CD8-positive, alpha-beta memory T cell (primary cell): Measurements from ENCODE around the gene NAGA. TPM values are rescaled to one million over a fixed set of nuclear protein-coding genes. Genes with fewer than 3 reads are reported as not detected.

ENCODE experiments used
- CTCF ChIA-PET: fragments of 350-600 bp; sonication (Branson Sonifier 250); formaldehyde crosslinking; loops from one replicate; lab custom pipeline; 2021; ENCODE audit warnings: antibody characterized with exemption; lab: Charles Lee
- POLR2A ChIA-PET: fragments of 350-600 bp; sonication (Branson Sonifier 250); formaldehyde crosslinking; loops from one replicate; lab custom pipeline; 2021; ENCODE audit warnings: antibody characterized with exemption; lab: Charles Lee
- DNase-seq, 5 donors: peaks; one replicate each; pipeline versions ENCODE4 v3.0.0 to v3.0.0-alpha.2; 2020 to 2022; ENCODE audit warnings: mixed read lengths in 1 of 5
- H3K27ac ChIP-seq: one replicate; pipeline ENCODE4 v1.7.0; 2013; ENCODE audit warnings: low read depth, mild to moderate bottlenecking, low read length, moderate library complexity
- H3K27me3 ChIP-seq: 2 replicates; pipeline ENCODE4 v1.7.0; 2013; ENCODE audit warnings: low read length, mild to moderate bottlenecking; ENCODE audit not compliant: insufficient read depth, poor library complexity, severe bottlenecking
- H3K36me3 ChIP-seq: 2 replicates; pipeline ENCODE4 v1.7.0; 2013; ENCODE audit warnings: mild to moderate bottlenecking, low read length, moderate library complexity; ENCODE audit not compliant: insufficient read depth
- H3K4me1 ChIP-seq: 2 replicates; pipeline ENCODE4 v1.7.0; 2013; ENCODE audit warnings: mild to moderate bottlenecking, low read length, moderate library complexity; ENCODE audit not compliant: insufficient read depth
- H3K4me3 ChIP-seq: 2 replicates; pipeline ENCODE4 v1.7.0; 2013; ENCODE audit warnings: mild to moderate bottlenecking, low read length
- H3K9me3 ChIP-seq: 2 replicates; pipeline ENCODE4 v1.7.0; 2013; ENCODE audit warnings: mild to moderate bottlenecking, low read length
- H3K27ac Mint-ChIP-seq, 8 donors: one replicate each; pipeline ENCODE4 v1.8.0; 2020 to 2021; ENCODE audit warnings: mixed read lengths in 8 of 8, mild to moderate bottlenecking in 6 of 8, inconsistent platforms in 3 of 8, moderate library complexity in 3 of 8
- H3K27me3 Mint-ChIP-seq, 2 donors: one replicate each; pipeline ENCODE4 v1.8.0; 2020 to 2021; ENCODE audit warnings: mixed read lengths in 2 of 2, mild to moderate bottlenecking in 1 of 2, moderate library complexity in 1 of 2
- H3K36me3 Mint-ChIP-seq, 3 donors: one replicate each; pipeline ENCODE4 v1.8.0; 2020 to 2021; ENCODE audit warnings: mixed read lengths in 3 of 3, inconsistent platforms in 1 of 3, mild to moderate bottlenecking in 1 of 3
- H3K4me1 Mint-ChIP-seq, 3 donors: one replicate each; pipeline ENCODE4 v1.8.0; 2020 to 2021; ENCODE audit warnings: mixed read lengths in 3 of 3, inconsistent platforms in 1 of 3, mild to moderate bottlenecking in 1 of 3
- H3K4me3 Mint-ChIP-seq, 7 donors: one replicate each; pipeline ENCODE4 v1.8.0; 2020 to 2021; ENCODE audit warnings: mixed read lengths in 7 of 7, mild to moderate bottlenecking in 6 of 7, moderate library complexity in 4 of 7, inconsistent platforms in 2 of 7
- H3K9me3 Mint-ChIP-seq, 5 donors: one replicate each; pipeline ENCODE4 v1.8.0; 2020 to 2022; ENCODE audit warnings: mixed read lengths in 5 of 5, mild to moderate bottlenecking in 3 of 5, moderate library complexity in 2 of 5, inconsistent platforms in 1 of 5
- polyA plus RNA-seq: library from polyadenylated mRNA; unstranded; fragments of 300-500 nt; fragmentation: Illumina TruSeq; gene quantifications from one replicate; pipeline ENCODE4 v1.2.3, GENCODE V29; 2021
- total RNA-seq, 2 experiments: library from RNA; stranded (reverse); gene quantifications; one replicate each; pipeline ENCODE4 v1.2.3, GENCODE V29; 2021

NAGA gene
- total and polyA plus RNA-seq, 3 experiments from 2014 or later, result 19.0 to 21.2 (median 20.3) TPM

GRCh38 chr22:42066937-42067336, 3.7 kb downstream of the NAGA start:
- no peak for DNase-seq
- Histone ChIP-seq H3K4me3 (no peak overlapping the region), H3K36me3 (peaks cover 3% of the 10 kb centered on the region), H3K4me1 (peaks cover 20% of the 10 kb centered on the region), H3K9me3 (no peaks in the 10 kb centered on the region), H3K27ac (no peak overlapping the region), H3K27me3 (no peaks in the 10 kb centered on the region)
- no peak overlapping the region for H3K4me3 Mint-ChIP-seq
- no peaks in the 10 kb centered on the region for H3K27me3 Mint-ChIP-seq
- H3K27ac Mint-ChIP-seq, result no peak overlapping the region
- H3K9me3 Mint-ChIP-seq, result no peaks in the 10 kb centered on the region
- H3K4me1 Mint-ChIP-seq, result peaks cover 25 to 33% (median 29%) of the 10 kb centered on the region in 3 donors
- ChIA-PET CTCF (interaction anchor here (1.3 kb wide), 1 partner anchor 24 kb away, joined by 3 read pairs; the partner anchor contains the start of gene NDUFA6), POLR2A (no interaction called here)
- H3K36me3 Mint-ChIP-seq, result peaks cover 5 to 61% (median 12%) of the 10 kb centered on the region in 3 donors

GRCh38 chr22:42066126-42066761, 4.4 kb downstream of the NAGA start:
- Mint-ChIP-seq H3K27me3 (no peaks in the 10 kb centered on the region), H3K4me3 (no peak overlapping the region)

GRCh38 chr22:42065438-42066125, 5.0 kb downstream of the NAGA start:
- no peak overlapping the region for H3K4me3 Mint-ChIP-seq
- H3K9me3 Mint-ChIP-seq, result no peaks in the 10 kb centered on the region
- Histone ChIP-seq H3K4me3 (no peak overlapping the region), H3K36me3 (peaks cover 3% of the 10 kb centered on the region), H3K9me3 (no peaks in the 10 kb centered on the region), H3K27ac (no peak overlapping the region), H3K27me3 (no peaks in the 10 kb centered on the region), H3K4me1 (peaks cover 9% of the 10 kb centered on the region)
- no peaks in the 10 kb centered on the region for H3K27me3 Mint-ChIP-seq
- peaks cover 13 to 19% (median 16%) of the 10 kb centered on the region in 3 donors for H3K4me1 Mint-ChIP-seq
- POLR2A ChIA-PET, result no interaction called here
- CTCF ChIA-PET, result interaction anchor here (1.8 kb wide), 1 partner anchor 25 kb away, joined by 5 read pairs; the partner anchor contains the start of gene NDUFA6
- no peak for DNase-seq
- H3K27ac Mint-ChIP-seq, result peak overlapping the region in 5 of 8 donors; percentile 7 to 91 (median 58)
- peaks cover 5 to 69% (median 12%) of the 10 kb centered on the region in 3 donors for H3K36me3 Mint-ChIP-seq

More at GRCh38 chr22:42066126-42066761, 4.4 kb downstream of the NAGA start:
- H3K9me3 Mint-ChIP-seq, result no peaks in the 10 kb centered on the region
- no peak for DNase-seq
- no peak overlapping the region for H3K27ac ChIP-seq
- ChIA-PET POLR2A (no interaction called here), CTCF (interaction anchor here (1.3 kb wide), 1 partner anchor 24 kb away, joined by 3 read pairs; the partner anchor contains the start of gene NDUFA6)
- no peaks in the 10 kb centered on the region for H3K9me3 ChIP-seq
- peaks cover 20 to 26% (median 22%) of the 10 kb centered on the region in 3 donors for H3K4me1 Mint-ChIP-seq
- no peaks in the 10 kb centered on the region for H3K27me3 ChIP-seq
- H3K4me3 ChIP-seq, result no peak overlapping the region
- H3K36me3 ChIP-seq, result peaks cover 3% of the 10 kb centered on the region
- H3K4me1 ChIP-seq, result peaks cover 13% of the 10 kb centered on the region
- peaks cover 5 to 66% (median 12%) of the 10 kb centered on the region in 3 donors for H3K36me3 Mint-ChIP-seq
- no peak overlapping the region for H3K27ac Mint-ChIP-seq

- CTCF ChIA-PET, result interaction anchor here (1.8 kb wide), 1 partner anchor 26 kb away, joined by 5 read pairs; the partner anchor contains the start of gene NDUFA6
- Mint-ChIP-seq H3K27me3 (no peaks in the 10 kb centered on the region), H3K27ac (peak overlapping the region in 1 of 8 donors; percentile 28), H3K4me1 (peaks cover 6 to 11% (median 6%) of the 10 kb centered on the region in 3 donors), H3K9me3 (no peaks in the 10 kb centered on the region), H3K36me3 (peaks cover 5 to 78% (median 12%) of the 10 kb centered on the region in 3 donors), H3K4me3 (no peak overlapping the region)
- no peak for DNase-seq
- no peak overlapping the region for H3K27ac ChIP-seq
- peaks cover 9% of the 10 kb centered on the region for H3K36me3 ChIP-seq
- POLR2A ChIA-PET, result interaction anchor here (0.6 kb wide), 1 partner anchor 235 kb away, joined by 4 read pairs; no protein-coding TSS in a partner anchor
- peaks cover under 1% of the 10 kb centered on the region for H3K4me1 ChIP-seq
- no peaks in the 10 kb centered on the region for H3K27me3 ChIP-seq
- no peaks in the 10 kb centered on the region for H3K9me3 ChIP-seq
- H3K4me3 ChIP-seq, result no peak overlapping the region
These were observed 6.0 kb downstream of the NAGA start for GRCh38 chr22:42064629-42065028.

- ChIA-PET POLR2A (no interaction called here), CTCF (interaction anchor here (1.3 kb wide), 1 partner anchor 20 kb away, joined by 3 read pairs; no protein-coding TSS in a partner anchor)
- no peaks in the 10 kb centered on the region for H3K27me3 ChIP-seq
- H3K9me3 ChIP-seq, result no peaks in the 10 kb centered on the region
- peaks cover 0 to 5% (median 0%) of the 10 kb centered on the region in 5 donors for H3K9me3 Mint-ChIP-seq
- H3K36me3 ChIP-seq, result peaks cover 9% of the 10 kb centered on the region
- H3K4me3 Mint-ChIP-seq, result no peak overlapping the region
- H3K27me3 Mint-ChIP-seq, result no peaks in the 10 kb centered on the region
- no peak overlapping the region for H3K4me3 ChIP-seq
- H3K36me3 Mint-ChIP-seq, result peaks cover 12 to 79% (median 13%) of the 10 kb centered on the region in 3 donors
- no peaks in the 10 kb centered on the region for H3K4me1 ChIP-seq
- no peak overlapping the region for H3K27ac Mint-ChIP-seq
- no peak for DNase-seq
- H3K4me1 Mint-ChIP-seq, result peaks cover 0 to 2% (median 0%) of the 10 kb centered on the region in 3 donors
- no peak overlapping the region for H3K27ac ChIP-seq
These were observed 8.0 kb downstream of the NAGA start for GRCh38 chr22:42062506-42063170.

GRCh38 chr22:42061041-42061440, 9.6 kb downstream of the NAGA start:
- Histone ChIP-seq H3K27ac (no peak overlapping the region), H3K4me3 (no peak overlapping the region), H3K27me3 (no peaks in the 10 kb centered on the region), H3K36me3 (peaks cover 9% of the 10 kb centered on the region), H3K9me3 (no peaks in the 10 kb centered on the region), H3K4me1 (no peaks in the 10 kb centered on the region)
- Mint-ChIP-seq H3K27me3 (no peaks in the 10 kb centered on the region), H3K36me3 (peaks cover 17 to 68% (median 22%) of the 10 kb centered on the region in 3 donors), H3K27ac (no peak overlapping the region), H3K4me3 (no peak overlapping the region), H3K4me1 (no peaks in the 10 kb centered on the region), H3K9me3 (peaks cover 6 to 16% (median 11%) of the 10 kb centered on the region in 5 donors)
- DNase-seq, result no peak
- POLR2A ChIA-PET, result no interaction called here
- CTCF ChIA-PET, result no interaction called here

GRCh38 chr22:42060489-42060888, 10.1 kb downstream of the NAGA start:
- no peaks in the 10 kb centered on the region for H3K4me1 Mint-ChIP-seq
- Histone ChIP-seq H3K27ac (no peak overlapping the region), H3K4me3 (no peak overlapping the region), H3K27me3 (no peaks in the 10 kb centered on the region), H3K4me1 (no peaks in the 10 kb centered on the region), H3K9me3 (no peaks in the 10 kb centered on the region), H3K36me3 (peaks cover 9% of the 10 kb centered on the region)
- no peaks in the 10 kb centered on the region for H3K27me3 Mint-ChIP-seq
- H3K4me3 Mint-ChIP-seq, result no peak overlapping the region
- ChIA-PET POLR2A (no interaction called here), CTCF (no interaction called here)
- no peak overlapping the region for H3K27ac Mint-ChIP-seq
- DNase-seq, result no peak
- H3K9me3 Mint-ChIP-seq, result peaks cover 6 to 20% (median 11%) of the 10 kb centered on the region in 5 donors
- H3K36me3 Mint-ChIP-seq, result peaks cover 17 to 64% (median 22%) of the 10 kb centered on the region in 3 donors
